ENCODE data around the gene AFDN.

Gene AFDN

DNA sequence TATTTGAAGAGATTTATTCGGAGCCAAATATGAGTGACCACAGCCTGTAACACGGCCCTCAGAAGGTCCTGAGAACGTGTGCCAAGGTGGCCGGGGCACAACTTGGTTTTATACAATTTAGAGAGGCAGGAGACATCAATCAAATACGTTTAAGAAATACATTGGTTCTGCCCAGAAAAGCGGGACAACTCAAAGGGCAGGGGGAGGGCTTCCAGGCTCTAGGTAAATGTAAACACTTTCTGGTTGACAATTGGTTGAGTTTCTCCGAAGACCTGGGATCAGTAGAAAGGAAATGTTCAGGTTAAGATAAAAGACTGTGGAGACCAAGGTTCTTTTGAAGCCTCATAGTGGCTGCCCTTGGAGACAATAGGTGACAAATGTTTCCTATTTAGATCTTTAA, 151.9 kb downstream of the AFDN start:
- no peak for DNase-seq (ENCODE audit: low spot score)

DNA sequence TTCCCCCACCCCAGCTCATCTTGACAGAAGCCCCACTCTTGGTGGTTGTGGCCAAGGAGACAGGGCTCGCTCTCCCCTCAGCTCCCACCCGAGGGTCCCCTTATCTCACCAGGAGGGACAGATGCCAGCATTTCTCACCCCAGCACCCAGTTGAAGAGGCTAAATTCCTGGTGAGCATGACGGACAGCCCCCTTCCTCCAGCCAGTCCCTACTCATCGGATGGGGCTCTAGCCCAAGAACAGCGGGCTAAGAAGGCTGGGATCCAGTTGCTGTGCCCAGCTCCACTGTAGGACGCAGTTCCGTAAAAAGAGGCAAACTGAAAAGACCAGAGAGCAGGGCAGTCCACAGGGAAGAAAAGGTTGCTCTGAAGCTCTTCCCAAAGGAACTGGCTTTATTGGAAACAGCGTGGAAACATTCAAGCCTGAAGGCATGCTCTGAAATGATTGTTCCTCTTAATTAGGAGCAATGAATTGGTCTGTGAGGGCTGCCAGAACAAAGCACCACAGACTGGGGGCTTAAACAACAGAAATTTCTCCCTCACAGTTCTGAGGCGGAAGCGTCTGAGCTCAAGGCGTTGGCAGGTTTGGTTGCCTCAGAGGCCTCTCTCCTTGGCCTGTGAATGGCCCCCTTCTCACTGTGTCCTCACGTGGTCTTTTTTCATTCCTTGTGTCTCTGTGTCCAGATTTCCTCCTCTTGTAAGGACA, 152.9 kb downstream of the AFDN start:
- DNase-seq (ENCODE audit: low spot score): no peak

DNA sequence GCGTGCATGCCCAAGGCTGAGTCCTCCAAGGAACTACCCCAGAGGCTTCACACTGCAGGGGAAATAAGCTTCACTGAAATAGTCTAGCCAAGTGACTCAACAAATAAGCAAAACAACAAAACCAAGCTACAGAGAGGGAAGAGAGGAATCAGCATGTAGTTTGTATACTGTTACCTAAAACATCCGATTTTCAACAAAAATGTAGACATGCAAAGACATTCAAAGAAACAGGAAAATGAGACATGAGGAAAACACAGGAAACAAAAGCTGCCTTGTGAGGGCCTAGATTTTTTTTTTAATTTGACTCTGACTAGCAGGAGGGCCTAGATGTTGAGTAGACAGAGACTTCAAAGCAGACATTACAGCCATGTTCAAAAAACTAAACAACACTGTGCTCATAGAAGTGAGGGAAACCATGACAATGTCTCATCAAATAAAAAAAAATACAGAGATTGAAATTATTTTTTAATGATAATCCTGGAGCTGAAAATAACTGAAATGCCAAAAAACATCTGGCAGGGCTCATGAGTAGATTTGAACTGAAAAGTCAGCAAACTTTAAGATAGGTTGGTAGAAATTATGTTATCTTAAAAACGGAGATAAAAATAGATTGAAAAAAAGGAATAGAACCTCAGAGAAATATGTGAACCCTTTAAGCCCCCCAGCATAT, 154.3 kb downstream of the AFDN start:
- DNase-seq (ENCODE audit: low spot score): no peak

DNA sequence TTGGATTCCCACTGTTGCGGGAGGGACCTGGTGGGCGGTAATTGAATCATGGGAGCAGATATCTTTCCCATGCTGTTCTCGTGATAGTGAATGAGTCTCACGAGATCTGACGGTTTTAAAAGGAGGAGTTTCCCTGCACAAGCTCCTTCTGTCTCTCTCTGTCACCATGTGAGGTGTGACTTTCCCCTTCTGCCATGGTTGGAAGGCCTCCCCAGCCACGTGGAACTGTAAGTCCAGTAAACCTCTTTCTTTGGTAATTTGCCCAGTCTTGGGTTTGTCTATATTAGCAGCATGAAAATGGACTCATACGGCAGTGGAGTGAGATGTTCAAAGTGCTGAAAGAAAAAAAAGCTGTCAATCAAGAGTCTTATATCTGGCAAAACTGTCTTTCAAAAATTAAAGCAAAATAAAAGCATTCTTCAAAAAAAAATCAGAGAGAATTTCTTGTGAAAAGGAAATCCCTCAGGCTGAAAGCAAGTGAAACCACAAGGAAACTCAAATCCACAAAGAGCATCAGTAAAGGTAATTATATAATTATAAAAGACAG, 155.3 kb downstream of the AFDN start:
- no peak for DNase-seq (ENCODE audit: low spot score)

DNA sequence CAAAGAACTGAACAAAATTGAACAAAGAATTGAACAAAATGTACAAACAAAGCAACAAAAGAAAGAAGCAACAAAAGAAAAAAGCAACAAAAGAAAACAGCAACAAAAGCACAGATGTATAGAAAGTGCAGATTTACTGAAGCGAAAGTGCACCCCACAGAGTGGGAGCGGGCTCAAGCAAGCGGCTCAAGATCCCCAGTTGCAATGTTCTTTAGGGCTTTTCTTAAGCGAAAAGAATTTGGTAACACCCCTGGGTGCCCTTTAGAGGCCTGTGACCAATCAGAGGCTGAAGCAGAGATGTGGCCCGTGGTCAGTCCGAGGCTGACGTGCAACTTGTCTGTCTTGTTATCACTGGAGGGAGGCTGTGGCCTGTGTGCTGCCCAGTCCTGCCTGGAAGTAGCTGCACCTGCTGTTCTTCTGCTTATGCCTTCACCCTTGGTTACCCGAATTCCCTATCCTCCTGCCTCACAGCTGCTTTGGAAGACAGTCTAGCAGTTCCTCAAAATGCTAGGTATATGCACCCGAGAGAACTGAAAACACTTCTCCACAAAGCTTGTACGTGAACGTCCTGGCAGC, 157.5 kb downstream of the AFDN start:
- no peak for DNase-seq (ENCODE audit: low spot score)

DNA sequence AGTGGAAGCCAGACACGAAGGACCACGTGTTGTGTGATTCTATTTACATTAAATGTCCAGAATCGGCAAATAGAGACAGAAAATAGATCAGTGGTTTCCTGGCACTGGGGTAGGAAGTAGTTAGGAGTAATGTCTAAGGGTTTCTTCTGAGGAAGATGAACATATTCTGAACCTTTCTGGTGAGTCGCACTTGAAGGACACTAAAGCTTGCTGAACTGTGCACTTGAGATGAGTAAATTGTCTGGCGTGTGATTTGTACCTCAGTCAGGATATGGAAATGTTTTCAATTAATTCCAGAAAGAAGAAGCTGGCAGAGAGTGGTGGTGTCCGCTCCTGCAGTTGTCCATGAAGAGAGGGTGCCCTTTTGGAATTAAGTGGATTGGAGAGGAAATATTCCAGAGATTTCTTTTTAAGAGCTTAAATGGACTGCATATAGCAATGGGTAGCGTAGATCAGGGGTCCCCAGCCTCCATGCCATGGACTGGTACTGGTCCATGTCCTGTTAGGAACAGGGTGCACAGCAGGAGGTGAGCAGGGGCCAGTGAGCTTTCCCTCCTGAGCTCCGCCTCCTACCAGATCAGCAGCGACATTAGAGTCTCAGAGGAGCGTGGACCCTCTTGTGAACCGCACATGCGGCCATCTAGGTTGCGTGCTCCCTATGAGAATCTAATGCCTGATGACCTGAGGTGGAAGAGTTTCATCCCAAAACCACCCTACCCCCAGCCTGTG, 158.3 kb downstream of the AFDN start:
- DNase-seq (ENCODE audit: low spot score): no peak

DNA sequence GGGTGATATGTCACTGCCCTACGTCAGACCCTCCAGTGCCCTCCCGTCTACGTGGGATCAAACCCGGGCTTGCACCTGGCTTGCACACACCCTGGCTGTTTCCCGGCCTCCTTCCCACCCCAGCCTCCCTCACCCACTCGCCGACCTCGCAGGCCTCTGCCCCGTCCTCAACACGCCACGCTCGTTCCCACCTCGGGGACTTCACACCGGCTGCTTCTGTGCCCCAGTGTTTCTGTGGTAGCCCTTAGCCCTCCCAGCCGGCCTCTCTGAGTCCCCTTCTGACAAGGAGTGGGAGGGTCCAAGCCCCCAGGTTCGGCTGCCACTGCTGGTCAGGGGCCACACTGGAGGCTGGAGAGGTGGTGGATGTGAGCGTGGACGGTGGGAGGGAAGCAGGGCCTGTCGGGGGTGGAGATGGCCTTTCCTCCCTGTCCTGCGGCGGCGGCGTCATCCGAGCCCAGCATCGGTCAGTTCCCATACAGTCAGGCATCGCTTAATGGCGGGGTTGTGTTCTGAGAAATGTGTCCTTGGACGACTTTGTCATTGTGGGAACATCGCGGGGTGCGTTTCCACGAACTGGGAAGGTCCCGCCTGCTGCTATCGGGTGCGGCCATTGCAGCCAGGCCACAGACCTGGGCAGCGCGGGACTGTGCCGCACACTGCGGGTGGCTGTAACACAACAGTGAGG, 159.3 kb downstream of the AFDN start:
- DNase-seq (ENCODE audit: low spot score): no peak

DNA sequence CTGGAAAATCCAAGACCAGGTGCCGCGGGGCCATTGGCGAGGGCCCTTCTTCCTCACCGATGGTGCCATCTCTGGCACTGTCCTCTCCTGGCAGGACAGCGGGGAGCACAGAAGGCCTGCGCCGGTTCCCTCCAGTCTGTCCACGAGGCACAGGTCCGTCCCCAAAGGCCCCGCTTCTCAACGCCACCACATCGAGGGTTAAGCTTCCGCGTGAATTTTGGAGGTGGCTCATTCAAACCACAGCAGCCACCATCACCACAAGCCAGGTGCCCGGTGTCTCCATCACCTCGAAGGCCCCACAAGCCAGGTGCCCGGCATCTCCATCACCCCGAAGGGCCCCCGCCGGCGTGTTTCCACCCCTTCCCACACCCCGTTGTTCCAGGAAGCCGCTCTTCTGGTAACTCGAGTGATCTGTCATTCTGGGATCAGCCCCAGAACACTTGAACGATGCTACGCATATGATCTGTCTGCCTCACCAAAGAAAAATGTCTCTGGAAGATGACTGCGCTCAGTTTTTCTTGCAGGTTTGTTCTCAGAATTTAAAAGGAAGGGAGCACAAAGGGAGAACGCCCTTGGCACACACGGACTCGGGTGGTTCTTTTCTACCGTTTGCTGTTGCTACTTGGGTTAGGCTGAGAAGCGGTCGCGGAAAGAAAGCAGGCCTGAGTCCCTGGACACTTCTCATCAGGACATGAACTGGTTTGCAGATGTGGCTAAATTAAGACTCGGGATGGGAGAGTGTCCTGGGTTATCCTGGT, 160.9 kb downstream of the AFDN start:
- DNase-seq (ENCODE audit: low spot score): no peak

DNA sequence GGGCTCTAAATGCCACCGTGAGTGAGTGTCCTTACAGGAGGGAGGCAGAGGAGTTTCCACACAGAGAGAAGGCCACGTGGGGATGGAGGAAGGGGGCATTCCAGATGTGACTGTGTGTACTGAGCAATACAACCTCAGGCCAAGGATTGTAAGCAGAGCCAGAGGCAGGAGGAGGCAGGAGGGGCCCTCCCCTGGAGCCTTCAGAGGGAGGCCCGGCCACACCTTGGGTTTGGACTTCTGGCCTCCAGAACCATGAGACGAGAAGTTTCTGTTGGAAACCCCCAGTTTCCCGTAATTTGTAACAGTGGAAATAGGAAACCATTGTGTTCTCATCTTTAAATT, 161.4 kb downstream of the AFDN start:
- no peak for DNase-seq (ENCODE audit: low spot score)

DNA sequence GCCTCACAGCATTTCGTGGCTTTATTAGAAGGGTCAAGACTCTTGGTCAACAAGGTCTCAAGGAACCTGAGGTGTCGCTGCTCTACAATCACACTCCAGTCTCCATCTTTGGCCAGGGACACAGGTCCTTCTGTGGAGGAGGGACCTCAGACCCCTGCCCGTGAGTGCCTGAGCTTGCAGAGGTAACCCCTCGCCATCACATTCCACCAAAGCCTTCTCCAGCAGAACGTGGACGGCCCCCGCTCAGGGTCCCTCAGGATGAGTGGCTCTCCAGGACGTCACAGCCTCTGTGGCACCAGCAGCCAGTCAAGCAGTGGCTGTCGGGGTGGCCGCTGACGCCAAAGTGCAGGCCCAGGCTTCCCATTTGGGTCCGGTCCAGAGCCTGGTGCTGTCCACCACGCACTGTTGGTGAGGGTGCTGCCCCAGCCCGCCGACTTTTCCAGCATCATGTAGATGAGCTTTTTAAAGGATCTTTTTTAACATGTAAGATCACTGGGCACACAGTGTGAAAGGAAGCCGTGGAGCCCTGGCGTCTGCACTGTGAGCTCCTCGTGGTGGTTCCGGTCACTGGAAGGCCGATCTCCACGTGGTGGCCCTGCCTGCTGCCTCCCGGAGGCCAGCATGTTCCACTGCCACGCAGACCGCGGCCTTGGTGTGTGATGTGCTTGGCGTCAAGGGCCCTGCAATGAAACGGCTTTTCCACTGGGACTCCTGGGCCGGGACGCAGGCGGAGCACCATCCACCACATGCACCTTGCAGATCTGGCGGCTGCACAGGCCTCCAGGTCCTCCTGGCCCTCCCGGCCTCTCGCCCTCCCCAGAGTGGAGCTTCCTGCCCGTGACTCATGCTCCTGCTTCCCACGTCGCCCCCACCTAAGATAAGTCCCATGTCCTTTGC, 162.5 kb downstream of the AFDN start:
- no peak for DNase-seq (ENCODE audit: low spot score)

DNA sequence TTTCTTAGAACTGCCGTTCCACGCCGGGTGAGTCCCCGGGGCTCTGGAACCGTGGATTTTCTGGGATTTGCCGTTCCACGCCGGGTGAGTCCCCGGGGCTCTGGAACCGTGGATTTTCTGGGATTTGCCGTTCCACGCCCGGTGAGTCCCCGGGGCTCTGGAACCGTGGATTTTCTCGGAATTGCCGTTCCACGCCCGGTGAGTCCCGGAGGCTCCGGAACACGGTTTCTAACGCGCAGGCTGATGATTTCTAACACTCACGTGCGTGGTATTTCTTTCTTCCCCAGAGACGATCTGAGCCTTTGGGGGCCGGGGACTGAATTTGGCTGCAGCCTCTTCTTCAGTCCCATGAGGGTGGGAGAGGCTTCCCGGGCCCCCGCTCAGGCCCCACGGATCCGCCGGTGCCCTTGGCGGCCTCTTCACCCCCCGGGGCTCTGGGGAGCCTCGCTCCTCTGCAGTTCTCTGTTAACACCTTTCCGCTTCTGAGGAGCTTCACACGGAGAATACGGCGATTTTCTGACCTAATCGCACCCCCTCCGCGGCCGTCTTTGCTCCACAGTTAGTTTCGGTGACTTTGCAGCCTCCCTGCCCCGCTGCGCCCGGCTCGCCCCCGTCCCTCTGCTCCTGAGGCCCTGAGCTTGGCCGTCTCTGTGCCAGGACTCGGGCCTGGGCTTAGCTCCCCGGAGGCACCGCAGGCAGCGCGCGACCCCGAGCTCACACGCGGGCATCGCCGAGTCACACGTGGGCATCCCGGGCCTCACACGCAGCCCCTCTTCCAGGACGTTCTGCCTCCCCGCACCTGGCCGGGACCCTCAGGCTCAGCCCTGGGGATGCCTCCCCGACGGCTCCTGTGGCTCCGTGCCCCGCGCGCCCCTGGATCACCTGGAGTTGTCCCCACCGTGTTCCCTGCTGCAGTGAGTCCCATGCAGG, 163.6 kb downstream of the AFDN start:
- DNase-seq (ENCODE audit: low spot score): no peak

DNA sequence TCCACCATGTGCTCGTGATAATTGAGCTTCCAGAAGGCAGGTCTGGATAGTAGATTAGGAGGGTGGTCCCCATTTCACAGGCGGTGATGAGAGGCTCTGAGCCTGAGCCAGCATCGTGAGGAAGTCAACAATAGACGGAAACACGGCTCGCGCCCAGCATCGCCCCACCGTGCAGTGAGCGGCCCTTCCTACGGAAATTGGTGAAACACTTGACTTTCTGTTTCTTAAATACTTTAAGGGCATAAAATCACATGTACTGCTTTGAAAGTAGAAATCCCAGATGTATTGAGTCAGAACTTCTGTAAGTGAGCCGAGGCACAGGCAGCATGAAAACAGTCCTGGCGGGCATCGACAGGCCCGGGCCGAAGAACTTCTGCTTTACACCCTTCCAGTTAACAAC, 166.5 kb downstream of the AFDN start:
- no peak for DNase-seq (ENCODE audit: low spot score)

DNA sequence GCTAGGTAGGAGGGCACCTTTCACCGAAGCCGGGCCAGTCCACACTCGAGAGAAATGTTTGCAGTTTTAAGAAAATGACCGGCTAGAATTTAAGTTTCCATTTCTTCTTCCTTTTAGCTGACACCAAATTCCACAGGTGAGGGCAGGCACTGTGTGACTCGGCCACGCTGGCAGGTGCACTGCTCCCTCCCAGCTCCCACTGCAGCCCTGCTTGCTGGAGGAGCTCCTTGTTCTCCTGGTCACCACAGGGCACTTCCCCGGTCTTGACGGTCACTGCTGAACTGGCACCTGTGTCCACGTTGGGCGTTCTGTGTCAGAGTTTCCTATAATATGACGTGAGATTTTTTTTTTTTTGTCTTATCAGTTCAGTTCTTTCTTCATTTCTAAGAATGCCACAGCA, 167.1 kb downstream of the AFDN start:
- no peak for DNase-seq (ENCODE audit: low spot score)

DNA sequence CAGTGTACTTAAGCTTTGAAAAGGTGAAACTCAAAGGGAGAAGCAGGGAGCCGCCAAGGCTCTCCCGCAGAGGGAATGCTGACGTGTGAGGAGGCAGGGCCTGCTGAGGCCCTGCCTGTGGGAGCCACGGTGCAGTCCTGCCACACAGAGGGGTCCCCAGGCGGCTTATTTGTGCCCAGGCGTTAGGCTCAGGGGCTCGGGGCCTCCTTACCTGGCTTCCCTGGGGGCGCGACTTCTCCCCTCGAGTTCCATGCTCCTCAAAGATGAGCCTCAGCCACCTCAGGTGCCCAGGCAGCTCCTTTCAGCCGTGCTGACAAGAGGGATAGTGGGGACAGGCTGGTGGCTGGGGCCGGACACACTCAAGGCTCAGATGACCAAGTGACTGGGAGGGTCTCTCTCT, 168.6 kb downstream of the AFDN start:
- no peak for DNase-seq (ENCODE audit: low spot score)

DNA sequence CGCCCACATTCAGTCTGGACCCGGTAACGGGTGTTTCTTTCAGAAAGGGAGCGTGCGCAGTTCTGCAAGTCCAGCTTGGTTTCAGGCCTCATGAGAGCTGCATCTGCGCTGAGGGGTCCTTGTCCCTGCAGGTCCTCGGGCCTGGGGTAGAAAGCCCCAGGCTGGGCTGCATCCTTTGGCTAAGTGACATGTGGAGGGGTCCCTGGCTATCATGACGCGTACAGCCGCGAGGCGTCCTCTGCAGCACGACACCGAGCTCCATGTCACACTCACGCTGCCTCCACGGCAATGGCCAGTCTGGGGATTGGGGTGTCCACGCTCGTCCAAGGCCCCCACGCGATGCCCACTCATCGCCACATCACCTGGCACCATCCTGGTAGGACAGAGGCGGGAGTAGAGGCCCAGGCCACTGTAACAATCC, 169.0 kb downstream of the AFDN start:
- no peak for DNase-seq (ENCODE audit: low spot score)

DNA sequence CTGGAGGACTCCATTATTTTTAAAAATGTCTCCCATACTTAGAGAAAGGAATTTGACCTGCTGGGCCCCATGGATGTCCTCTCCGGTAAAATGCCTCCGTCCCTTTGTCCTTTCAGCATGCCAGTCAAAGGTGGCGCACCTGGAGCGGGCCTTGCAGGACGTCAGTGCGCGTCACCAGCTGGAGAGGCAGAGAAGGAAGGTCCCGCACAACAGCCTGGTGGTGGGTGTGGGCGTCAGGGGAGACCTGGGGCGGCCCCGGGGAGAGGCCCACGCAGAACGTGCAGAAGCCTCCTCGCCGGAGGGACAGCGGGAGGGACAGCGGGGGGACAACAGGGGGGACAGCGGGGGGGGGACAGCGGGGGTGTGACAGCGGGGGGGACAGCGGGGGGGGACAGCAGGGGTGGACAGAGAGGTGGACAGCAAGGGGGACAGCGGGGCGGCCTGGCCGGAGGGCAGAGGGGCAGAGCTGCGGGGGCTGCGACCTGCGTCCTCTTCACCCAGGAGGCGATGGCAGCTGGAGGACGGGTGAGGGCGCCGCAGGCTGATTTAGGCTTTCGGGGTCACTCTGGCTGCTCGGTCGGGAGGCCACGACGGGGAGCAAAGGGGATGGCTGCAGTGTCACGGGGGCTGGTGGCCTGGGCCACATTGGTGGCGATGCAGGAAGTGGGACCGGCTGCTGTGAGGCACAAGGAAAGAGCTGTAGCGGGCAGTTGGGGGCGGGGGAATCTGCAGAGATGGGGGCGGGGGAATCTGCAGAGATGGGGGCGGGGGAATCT, 169.9 kb downstream of the AFDN start:
- DNase-seq (ENCODE audit: low spot score): peak; percentile 54

DNA sequence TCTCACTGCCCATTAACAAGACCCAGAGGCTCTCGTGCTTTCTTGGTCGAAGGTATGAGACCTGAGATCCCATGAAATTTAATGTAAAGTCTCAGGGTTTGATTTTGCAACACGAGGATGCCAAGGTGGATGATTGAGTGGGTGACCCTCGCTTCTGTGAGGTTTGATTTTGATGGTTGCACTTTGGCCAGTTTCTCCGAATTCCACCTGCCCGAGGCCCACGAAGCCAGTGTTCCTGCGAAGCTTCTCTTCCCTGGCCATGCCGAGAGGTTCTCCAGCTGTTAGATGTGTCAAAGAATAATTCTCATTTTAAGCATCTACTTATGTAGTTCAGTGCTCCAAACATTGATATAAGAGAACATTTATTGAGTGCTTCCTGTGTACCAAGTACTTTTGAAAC, 170.9 kb downstream of the AFDN start, which contains the start of gene KIF25:
KIF25 (plus strand) TSS at position 30 of the 400 bp plus-strand sequence. CDS start 31,915 bp downstream, outside the sequence.
- DNase-seq (ENCODE audit: low spot score): peak; percentile 17

DNA sequence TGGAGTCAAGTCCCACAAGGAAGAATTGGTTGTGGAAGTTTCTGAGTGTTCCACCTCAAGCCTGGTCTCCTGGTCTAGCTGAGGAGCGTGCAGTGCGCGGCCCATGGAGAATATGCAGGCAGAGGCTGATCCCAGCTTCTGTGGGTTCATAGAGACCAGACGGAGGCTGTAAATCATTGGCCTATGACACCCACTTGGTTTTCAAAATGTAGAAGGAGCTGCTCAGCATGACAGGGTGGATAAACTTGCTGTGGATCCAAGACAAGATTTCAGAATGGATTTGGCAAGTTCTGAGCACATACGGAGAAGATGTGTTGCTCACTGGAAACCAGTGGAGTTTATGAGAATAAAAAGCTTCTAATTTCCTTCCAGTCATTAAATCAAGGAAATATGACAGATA, 171.5 kb downstream of the AFDN start:
- DNase-seq (ENCODE audit: low spot score): peak; percentile 16
